HepG2 (cell line): ENCODE results near the gene HAGHL.

Source experiments
- E2F1 ChIP-seq: sonication (generic); formaldehyde crosslinking; IDR thresholded peaks from 2 replicates; pipeline ENCODE4 v1.5.0; 2020; ENCODE audit warnings: missing genetic modification reagents
- GABPB1 ChIP-seq: IDR thresholded peaks from 2 replicates; pipeline ENCODE4 v1.6.1; 2016; ENCODE audit warnings: mild to moderate bottlenecking, missing genetic modification reagents, moderate library complexity, missing compliant biosample characterization
- KDM6A ChIP-seq: IDR thresholded peaks from 2 replicates; pipeline ENCODE4 v1.6.1; 2016; ENCODE audit warnings: low read depth
- NFE2 ChIP-seq: sonication (generic); formaldehyde crosslinking; IDR thresholded peaks from 2 replicates; pipeline ENCODE4 v1.4.0; 2020; ENCODE audit warnings: missing genetic modification reagents
- PTBP1 ChIP-seq: fragments of 200-400 bp; formaldehyde crosslinking; IDR thresholded peaks from 2 replicates; pipeline ENCODE4 v1.6.1; 2018; ENCODE audit warnings: low read length, low read depth; ENCODE audit not compliant: poor library complexity, severe bottlenecking
- RAD21 ChIP-seq: fragments of 450-650 bp; formaldehyde crosslinking; IDR thresholded peaks from 2 replicates; pipeline ENCODE4 v1.5.0; 2020; ENCODE audit warnings: mild to moderate bottlenecking
- ZFP82 ChIP-seq: sonication (generic); formaldehyde crosslinking; IDR thresholded peaks from 2 replicates; pipeline ENCODE4 v1.5.1; 2020; ENCODE audit warnings: mild to moderate bottlenecking, missing genetic modification reagents, borderline replicate concordance
- ZNF329 ChIP-seq: sonication (generic); formaldehyde crosslinking; IDR thresholded peaks from 2 replicates; pipeline ENCODE4 v1.9.0; 2021; ENCODE audit warnings: low read depth, mild to moderate bottlenecking, missing genetic modification reagents
- ZSCAN30 ChIP-seq: sonication (generic); formaldehyde crosslinking; IDR thresholded peaks from 2 replicates; pipeline ENCODE4 v1.5.0; 2020; ENCODE audit warnings: mild to moderate bottlenecking, missing genetic modification reagents

- no peak for TF ChIP-seq ZSCAN30
- TF ChIP-seq GABPB1: no peak
- no peak for TF ChIP-seq KDM6A (CRISPR knock-in tag)
- no peak for TF ChIP-seq RAD21 (CRISPR knock-in tag)
- TF ChIP-seq E2F1 (CRISPR knock-in tag): no peak
- TF ChIP-seq PTBP1: no peak
- TF ChIP-seq ZFP82 (CRISPR knock-in tag): no peak
- no peak for TF ChIP-seq NFE2 (CRISPR knock-in tag)
- no peak for TF ChIP-seq ZNF329
These were observed 27.8 kb upstream of the HAGHL start for GRCh38 chr16:698911-699671.
